NCI-H2196 treated with DMSO at 0.1 percent for 48 hours (cell line): ENCODE results near the gene GABRG3.

ENCODE experiments used
- DNase-seq: peaks from one replicate; lab custom pipeline; 2025; ENCODE audit not compliant: unreplicated experiment; lab: John Stamatoyannopoulos, UW

The GABRG3 gene

DNA sequence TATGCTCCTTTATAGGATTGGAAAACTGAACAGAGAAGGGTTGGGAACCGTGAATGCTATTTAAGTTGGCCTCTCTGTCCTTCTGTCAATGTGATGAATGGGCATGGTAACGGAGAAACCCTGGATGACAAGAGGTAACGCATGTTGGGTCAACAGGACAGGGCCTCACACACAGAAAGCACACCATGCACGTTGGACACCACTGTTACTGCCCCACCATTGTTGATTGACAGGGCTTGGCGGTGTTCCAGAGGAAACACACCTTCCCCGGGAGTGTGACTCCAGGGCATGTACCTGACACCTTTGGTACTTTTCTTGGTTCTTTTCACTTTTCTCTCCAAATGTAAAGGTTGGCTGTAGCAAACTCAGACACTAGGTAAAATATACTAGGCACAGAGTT is 579.7 kb downstream of the GABRG3 start:
- DNase-seq = no peak

DNA sequence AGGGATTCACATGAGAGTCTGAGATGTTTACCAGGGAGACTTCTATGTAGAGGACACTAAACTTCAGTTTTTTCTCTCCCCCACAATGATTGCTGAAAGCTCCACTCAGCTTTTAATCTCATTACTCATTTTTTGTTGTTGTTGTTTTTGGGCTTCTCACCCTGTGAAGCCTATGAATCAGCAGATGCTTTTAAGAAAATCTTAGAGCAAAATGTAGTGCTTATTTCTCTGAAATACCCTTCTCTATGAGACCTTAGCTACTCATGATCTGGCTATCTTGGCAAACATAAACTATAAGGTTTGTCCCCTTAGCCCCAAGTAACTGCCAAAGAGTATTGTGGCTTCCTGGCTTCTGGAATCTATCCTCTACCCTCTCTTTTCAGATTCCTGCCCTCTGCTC is 590.8 kb downstream of the GABRG3 start:
- DNase-seq = no peak

DNA sequence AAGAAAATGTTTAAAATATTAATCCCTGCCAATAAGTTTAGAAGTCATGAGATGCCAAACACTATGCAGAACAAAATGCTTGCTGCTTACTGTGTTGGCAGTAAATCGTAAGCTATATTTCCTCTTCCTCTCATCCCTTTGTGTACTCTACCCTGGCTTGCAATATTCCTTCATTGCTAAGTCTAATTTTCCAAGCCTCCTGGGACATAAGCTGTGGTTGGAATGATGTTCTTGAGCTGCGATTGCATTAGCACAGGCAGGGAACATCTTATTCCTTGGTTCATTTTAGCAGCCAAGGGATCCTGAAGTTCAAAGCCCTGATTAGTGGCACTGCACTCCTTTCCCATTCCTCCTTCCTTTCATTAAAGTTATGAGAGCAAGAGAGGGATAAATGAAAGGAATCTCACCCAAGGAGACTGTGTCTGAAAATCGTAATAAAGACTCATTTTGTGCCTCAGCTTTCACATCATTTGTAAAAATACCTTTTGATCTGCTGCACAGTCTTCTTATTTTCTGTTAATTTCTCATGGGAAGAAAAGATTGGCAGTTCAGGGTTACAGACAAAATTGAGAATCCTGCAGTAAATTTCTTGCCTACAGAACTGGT is 592.9 kb downstream of the GABRG3 start:
- no peak for DNase-seq

DNA sequence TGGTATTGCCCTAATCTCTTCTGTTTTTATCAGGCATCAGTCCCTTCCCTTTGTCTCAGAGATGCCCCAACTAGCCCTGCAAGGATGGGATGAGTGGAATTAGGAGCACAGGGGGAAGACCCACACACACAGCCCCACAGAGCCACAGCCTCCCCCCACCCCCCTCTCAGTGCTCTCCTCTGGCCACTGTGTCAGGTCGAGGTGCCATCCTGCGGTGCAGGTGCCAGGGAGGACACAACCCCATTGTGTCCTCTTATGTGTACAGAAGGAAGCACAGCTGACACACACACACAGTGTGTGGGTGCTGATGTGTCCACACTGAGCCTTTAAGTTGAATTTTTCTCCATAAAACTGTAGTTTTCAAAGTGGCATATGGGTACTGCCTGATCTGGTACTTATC is 593.7 kb downstream of the GABRG3 start:
- DNase-seq = no peak

DNA sequence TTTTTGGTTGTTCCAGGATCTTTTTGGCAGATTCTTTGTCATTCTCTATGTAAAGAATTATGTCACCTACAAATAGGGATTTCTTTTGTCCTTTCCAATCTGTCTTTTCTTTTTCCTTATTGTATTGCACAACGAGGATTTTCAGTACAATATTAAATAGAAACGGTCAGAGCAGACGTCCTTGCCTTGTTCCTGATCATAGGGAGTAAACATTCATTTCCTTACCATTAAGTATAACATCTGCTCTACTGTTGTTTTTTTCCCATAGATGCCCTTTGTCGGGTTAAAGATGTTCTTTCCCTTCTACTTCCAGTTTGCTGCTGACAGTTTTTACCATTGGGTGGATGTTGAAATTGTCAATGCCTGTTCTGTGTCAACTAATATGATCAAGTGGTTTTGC is 599.8 kb downstream of the GABRG3 start:
- no peak for DNase-seq

DNA sequence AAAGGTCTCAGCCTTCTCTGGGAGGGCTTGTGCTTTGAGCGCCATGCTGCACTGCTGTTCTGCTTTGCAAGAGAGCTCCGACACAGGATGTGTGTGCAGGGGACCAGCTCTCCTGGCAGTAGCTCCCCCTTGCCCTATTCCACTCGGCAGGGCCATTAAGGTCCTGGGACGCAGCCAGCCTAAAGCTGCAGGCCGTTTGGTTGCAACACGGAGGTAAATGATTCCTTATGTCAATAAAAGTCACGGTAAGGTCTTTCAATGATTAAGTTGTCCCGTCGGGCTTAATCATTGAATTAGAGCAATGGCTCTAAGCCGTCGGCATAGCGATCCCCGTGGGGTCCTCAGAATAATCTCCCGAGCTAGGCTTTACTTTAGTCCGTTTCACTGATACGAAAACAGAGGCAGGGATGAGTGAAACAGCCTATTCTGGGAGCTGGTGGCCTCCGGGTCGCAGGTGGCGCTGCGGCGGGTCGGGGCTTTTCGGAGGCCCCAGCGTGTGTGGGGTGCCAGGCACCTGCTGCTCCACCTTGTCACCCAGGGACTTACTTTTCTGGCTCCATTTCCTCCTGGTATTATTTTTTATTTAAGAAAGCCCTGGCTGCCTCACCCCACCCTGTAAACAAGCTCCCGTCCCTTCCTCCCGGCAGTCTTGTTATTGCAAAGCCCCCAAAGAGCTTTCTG is 603.0 kb downstream of the GABRG3 start:
- DNase-seq = no peak

DNA sequence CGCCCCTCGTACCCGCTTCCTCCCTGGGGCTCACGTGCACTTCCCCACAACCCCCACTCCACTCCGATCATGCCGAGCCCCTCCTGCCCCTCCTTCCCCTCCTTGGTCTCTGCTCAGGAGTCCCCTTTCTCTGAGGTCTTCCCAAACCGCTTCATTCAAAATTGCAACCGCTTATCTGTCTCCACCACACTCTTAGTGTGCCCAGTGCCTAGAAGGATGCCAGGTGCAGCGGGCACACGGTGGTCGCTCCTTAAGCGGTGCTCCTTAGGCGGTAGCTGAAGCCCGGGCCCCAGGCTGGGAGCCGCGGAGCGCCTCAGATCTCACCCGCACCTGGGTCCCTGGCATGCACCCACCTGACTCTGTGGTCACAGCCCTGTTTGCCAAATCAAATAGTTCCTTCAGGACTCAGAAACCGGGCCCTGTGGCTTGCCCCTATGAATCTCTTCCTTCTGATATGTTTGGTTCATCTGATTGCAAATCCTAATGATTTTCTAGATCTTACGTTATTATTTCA is 603.6 kb downstream of the GABRG3 start:
- DNase-seq = no peak

DNA sequence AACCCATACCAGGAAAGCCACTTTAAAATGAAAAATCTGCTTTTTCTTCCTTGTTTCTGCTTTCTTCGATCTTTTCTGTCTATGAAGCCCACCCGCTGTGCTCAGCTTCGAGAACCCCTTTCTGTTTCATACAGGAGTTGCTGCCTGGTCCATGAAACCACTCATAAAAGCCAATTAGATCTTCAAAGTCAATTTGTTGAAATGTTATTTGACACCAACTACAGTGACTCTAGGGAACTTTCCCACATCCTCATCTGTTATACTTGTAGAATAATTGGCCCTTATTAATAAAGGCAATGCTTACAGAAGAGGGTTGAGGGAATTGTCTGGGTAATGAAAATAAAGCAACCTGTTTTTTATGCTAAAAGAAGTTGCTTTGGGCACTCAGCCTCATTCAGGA is 604.5 kb downstream of the GABRG3 start:
- DNase-seq = no peak

DNA sequence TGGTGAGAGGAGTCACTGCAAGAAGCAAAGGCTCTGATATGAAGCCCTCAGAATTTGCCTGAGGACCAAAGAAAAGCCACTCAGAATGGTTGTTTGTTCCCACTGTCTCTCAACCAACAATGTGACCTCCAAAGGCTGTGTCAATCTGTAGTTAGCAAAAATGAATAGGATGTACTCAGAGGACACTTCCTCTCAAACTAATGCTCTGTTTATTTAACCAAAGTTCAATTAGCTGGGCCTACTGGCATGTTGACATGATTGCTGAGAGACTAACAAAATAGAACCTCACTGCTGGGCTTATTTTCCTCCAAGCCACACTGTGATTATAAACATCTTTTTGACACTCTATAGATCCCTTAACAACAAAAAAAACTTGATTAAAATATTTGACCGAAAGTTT is 605.6 kb downstream of the GABRG3 start:
- no peak for DNase-seq

DNA sequence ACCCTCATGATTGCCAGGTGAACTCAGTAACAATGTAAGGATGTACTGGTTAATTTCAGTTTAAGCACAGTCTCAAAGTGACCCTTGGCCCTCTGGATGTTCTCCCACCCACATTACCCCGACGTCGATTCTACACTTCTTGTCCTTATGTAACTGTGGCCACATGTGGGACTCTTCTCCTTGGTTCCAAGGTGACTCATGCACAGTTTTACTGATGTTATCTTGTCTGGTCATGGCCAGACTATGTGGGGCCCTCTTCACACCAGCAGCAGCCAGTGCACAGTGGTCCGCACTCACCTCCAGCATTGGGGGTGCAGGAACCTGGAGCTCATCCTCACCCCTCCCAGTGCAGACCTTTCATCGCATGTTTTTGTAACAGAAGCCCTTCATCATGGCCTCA is 608.8 kb downstream of the GABRG3 start:
- no peak for DNase-seq

DNA sequence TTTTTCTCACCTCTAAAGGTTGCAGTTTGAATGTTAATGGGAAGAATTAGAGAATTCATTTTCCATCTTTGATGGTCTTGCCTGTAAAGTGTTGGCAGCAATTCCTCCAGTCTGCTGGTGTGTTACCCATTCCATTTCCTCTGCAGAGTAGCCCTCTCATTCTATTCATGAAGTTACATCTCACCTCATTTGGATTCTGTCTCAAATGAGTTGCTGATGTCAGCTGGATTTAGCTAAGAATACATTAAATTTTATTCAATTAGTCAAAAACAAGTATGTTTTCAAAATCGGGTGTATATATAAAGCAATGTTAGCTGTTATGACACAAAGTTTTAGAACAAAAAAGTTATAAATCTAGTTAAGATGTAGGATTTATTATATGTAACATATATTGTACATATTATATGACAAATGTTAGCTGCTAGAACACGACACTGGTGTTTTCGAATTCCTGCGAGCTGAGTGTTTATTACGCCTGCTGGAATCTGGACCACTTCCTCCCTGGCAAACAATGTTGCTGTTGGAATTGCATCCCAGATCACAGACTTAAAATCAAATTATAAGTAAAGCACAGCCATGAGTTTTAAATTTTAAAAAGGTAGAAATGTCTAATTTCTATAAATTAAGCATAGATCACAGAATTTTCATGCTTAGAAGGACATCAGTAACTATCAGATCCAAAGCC is 611.9 kb downstream of the GABRG3 start:
- DNase-seq = no peak

DNA sequence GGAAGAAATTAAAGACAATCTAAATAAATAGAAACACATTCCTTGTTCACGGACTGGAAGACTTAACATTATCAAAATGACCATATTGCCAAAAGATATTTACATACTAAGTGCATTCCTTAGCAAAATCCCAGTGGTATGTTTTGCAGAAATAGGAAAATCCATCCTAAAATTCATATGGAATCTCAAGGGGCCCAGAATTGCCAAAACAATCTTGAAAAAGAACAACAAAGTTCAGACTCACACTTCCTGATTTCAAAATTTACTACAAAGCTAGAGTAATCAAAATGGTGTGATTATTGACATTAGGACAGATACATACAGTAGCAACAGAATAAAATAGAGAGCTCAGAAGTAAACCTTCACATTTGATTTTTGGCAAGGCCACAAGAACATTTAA is 612.7 kb downstream of the GABRG3 start:
- no peak for DNase-seq

DNA sequence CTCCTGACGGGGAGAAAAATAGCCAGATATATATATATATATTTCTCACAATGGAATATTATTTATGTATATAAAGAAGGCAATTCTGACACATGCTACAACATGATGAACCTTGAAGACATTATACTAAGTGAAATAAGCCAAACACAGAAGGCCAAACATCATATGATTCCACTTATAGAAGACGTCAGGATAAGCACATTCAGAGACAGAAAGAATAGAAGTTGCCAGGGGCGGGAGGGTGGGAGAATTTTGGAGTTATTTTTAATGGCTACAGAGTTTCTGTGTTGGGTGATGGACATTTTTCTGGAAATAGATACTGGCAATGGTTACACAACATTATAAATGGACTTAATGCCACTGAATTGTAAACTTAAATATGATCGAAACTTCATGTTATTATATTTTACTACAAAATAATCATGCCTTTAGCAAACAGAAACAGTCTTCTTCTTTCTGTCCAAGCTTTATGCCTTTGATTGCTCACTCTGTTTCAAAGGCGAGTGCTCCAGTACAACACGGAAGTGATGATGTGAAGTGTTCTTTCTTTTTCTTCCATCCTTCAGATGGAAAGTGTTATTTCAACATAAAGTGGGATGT is 614.2 kb downstream of the GABRG3 start:
- DNase-seq = no peak

DNA sequence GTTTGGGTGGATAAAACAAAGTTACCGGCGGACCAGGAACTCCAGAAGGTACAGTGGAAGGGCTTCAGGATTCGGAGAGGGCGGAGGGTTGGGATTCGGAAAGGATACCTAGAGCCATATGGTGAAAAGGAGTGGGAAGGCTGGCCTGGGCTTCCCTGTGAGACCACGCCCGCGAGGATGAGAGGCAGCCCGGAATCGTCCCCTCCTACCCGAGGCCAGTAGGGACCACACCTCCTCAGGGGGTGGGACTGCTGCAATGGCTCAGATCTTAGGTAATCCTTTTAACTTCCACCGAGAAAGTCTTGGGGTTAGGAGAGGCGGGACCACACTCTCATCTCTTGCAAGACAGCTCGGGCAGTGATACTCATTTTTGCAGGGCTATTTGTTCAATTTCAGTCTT is 616.8 kb downstream of the GABRG3 start:
- no peak for DNase-seq

DNA sequence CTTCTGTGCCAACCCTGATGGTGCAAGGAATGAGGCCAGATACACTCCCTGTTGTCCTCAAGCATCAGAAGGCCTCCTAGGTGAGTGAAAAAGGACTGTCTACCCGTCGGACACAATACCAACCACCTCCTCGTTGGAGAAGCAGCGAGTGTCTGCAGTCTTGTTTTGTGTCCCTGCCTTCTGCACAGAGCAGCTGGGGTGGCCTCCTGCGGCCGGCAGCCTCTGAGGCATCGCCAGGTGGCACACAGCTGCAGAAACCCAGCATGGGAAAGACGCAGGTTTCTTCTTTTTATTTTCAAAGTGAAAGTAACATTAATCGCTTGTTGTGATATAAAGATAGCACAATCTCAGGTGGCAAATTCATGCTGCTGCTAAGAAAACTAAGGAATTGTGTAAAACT is 618.3 kb downstream of the GABRG3 start:
- DNase-seq = peak; percentile 25

DNA sequence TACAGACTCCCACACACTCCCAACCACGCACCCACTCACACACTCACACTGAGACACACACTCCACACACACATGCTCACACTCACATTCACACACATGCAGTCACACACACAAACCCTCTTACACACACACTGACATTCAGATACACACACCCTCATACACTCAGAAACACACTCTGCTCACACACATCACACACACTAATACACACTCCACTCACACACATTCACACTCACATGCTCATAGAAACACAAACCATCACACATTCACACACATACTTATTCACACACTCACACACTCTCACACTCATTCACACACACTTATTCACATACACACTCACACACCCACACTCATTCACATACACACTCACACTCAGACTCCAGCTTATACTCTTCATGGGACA is 618.8 kb downstream of the GABRG3 start:
- DNase-seq = no peak
